Neural cell (in vitro differentiated cells): ENCODE results near the gene PLEKHG7. TPM values are rescaled to one million over a fixed set of nuclear protein-coding genes. Genes with fewer than 3 reads are reported as not detected.
"Not testable (repeated sequence)": the region's sequence is repeated elsewhere in the genome, so short reads cannot be mapped to it uniquely, and the experiment has no call there.

ENCODE experiments used
- H2AFZ ChIP-seq: fragments of 200-600, 300-800 bp; sonication (generic), shearing (Covaris generic); 2 replicates; pipeline ENCODE4 v1.6.0; 2014; ENCODE audit warnings: low read depth, mild to moderate bottlenecking, antibody characterized with exemption, low read length, moderate library complexity
- H3F3A ChIP-seq: fragments of 200-600 bp; shearing (Covaris generic); 2 replicates; pipeline ENCODE4 v1.6.1; 2016; ENCODE audit warnings: mild to moderate bottlenecking, moderate library complexity, mixed read lengths, antibody characterized with exemption, low read length; ENCODE audit not compliant: insufficient read depth, poor library complexity, severe bottlenecking
- H3K27ac ChIP-seq: fragments of 200-600, 300-800 bp; sonication (generic), shearing (Covaris generic); 2 replicates; pipeline ENCODE4 v1.5.1; 2014; ENCODE audit warnings: mild to moderate bottlenecking, low read length, moderate library complexity
- H3K27me3 ChIP-seq: fragments of 300-800, 200-600 bp; sonication (generic), shearing (Covaris generic); 2 replicates; pipeline ENCODE4 v1.6.0; 2014; ENCODE audit warnings: mild to moderate bottlenecking, low read depth, low read length, moderate library complexity; ENCODE audit not compliant: insufficient read depth
- H3K36me3 ChIP-seq: fragments of 300-800, 200-600 bp; sonication (generic), shearing (Covaris generic); 2 replicates; pipeline ENCODE4 v1.5.1; 2014; ENCODE audit warnings: mild to moderate bottlenecking, antibody characterized with exemption, low read length, moderate library complexity; ENCODE audit not compliant: insufficient read depth
- H3K4me2 ChIP-seq: fragments of 300-800, 200-600 bp; sonication (generic), shearing (Covaris generic); 2 replicates; pipeline ENCODE4 v1.6.0; 2014; ENCODE audit warnings: mild to moderate bottlenecking, low read length
- H3K4me3 ChIP-seq: fragments of 300-800, 200-600 bp; sonication (generic), shearing (Covaris generic); 2 replicates; pipeline ENCODE4 v1.5.1; 2014; ENCODE audit warnings: mild to moderate bottlenecking, low read length, moderate library complexity
- H3K79me2 ChIP-seq: fragments of 200-600 bp; shearing (Covaris generic); replicated peaks from 2 replicates; pipeline ENCODE4 v1.6.0; 2014; ENCODE audit warnings: mild to moderate bottlenecking, low read length, moderate library complexity; ENCODE audit not compliant: insufficient read depth
- H3K9ac ChIP-seq: fragments of 300-800, 200-600 bp; sonication (generic), shearing (Covaris generic); 2 replicates; pipeline ENCODE4 v1.6.1; 2016; ENCODE audit warnings: mild to moderate bottlenecking, low read length, mixed read lengths
- H3K9me2 ChIP-seq: fragments of 200-600 bp; shearing (Covaris generic); 2 replicates; pipeline ENCODE4 v1.6.1; 2016; ENCODE audit warnings: mild to moderate bottlenecking, low read length, mixed read lengths; ENCODE audit not compliant: insufficient read depth
- H3K9me3 ChIP-seq: fragments of 200-600, 300-800 bp; sonication (generic), shearing (Covaris generic); 2 replicates; pipeline ENCODE4 v1.6.1; 2016; ENCODE audit warnings: mild to moderate bottlenecking, mixed run types, low read length, moderate library complexity, mixed read lengths
- H4K20me1 ChIP-seq: fragments of 200-600 bp; shearing (Covaris generic); 2 replicates; pipeline ENCODE4 v1.6.1; 2016; ENCODE audit warnings: mild to moderate bottlenecking, mixed run types; ENCODE audit not compliant: insufficient read depth
- CTCF ChIP-seq: fragments of 450-650 bp; IDR thresholded peaks from 2 replicates; pipeline ENCODE4 v1.5.1; 2014; ENCODE audit warnings: antibody characterized with exemption, mild to moderate bottlenecking, moderate library complexity; ENCODE audit not compliant: poor library complexity, severe bottlenecking
- EP300 ChIP-seq: fragments of 450-650 bp; conservative IDR thresholded peaks from 2 replicates; pipeline ENCODE4 v1.6.1; 2014; ENCODE audit warnings: antibody characterized with exemption, mild to moderate bottlenecking, moderate library complexity; ENCODE audit not compliant: poor library complexity, severe bottlenecking
- EZH2 ChIP-seq: fragments of 200-600, 300-800 bp; shearing (Covaris generic), sonication (generic); IDR thresholded peaks from 2 replicates; pipeline ENCODE4 v1.6.1; 2014; ENCODE audit warnings: antibody characterized with exemption, low read length, borderline replicate concordance, mild to moderate bottlenecking; ENCODE audit not compliant: insufficient read depth, poor library complexity, severe bottlenecking
- MXI1 ChIP-seq: fragments of 450-650 bp; conservative IDR thresholded peaks from 2 replicates; pipeline ENCODE4 v1.6.1; 2014; ENCODE audit warnings: antibody characterized with exemption, mild to moderate bottlenecking; ENCODE audit not compliant: poor library complexity, severe bottlenecking
- POLR2AphosphoS5 ChIP-seq: IDR thresholded peaks from 2 replicates; pipeline ENCODE4 v1.6.1; 2012
- RAD21 ChIP-seq: fragments of 450-650 bp; conservative IDR thresholded peaks from 2 replicates; pipeline ENCODE4 v1.6.1; 2014; ENCODE audit warnings: antibody characterized with exemption, mild to moderate bottlenecking, moderate library complexity
- SMC3 ChIP-seq: fragments of 450-650 bp; conservative IDR thresholded peaks from 2 replicates; pipeline ENCODE4 v1.6.1; 2014; ENCODE audit warnings: antibody characterized with exemption, mild to moderate bottlenecking, moderate library complexity; ENCODE audit not compliant: poor library complexity
- TAF1 ChIP-seq: IDR thresholded peaks from 2 replicates; pipeline ENCODE4 v1.6.1; 2012; ENCODE audit warnings: low read depth
- polyA plus RNA-seq: library from polyadenylated mRNA; depleted of rRNA; stranded (reverse); fragments of >200 nt; gene quantifications from 2 replicates; pipeline ENCODE4 v1.2.3, GENCODE V29; 2014
- TF ChIP-seq, protein P1 (sequence below): IDR thresholded peaks from 2 replicates; pipeline ENCODE4 v1.6.1; 2012; ENCODE audit warnings: borderline replicate concordance

PLEKHG7 gene
- polyA plus RNA-seq, 1 donor from 2014 or later = not detected

DNA sequence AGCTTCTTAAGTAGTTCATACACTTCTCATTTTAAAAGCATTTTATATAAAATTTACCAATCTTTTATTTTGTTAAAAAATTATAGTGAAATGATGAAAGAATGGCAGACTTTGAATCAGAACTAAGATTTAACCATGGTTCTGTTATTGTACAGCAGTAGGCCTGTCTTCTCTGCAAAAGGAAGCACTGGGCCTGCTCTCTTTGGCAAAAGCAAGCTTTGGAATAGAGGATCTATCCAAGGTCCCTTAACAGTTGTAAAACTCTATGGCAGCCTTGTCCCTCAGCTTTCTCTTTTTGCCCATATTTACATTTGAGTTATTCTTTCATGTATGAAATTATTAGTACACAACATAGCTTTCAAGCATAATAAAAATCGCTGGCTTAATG is 82.8 kb downstream of the PLEKHG7 start:
- no peaks in the 10 kb centered on the region for H3K79me2 ChIP-seq
- H3K27me3 ChIP-seq = no peaks in the 10 kb centered on the region
- H3K4me2 ChIP-seq = no peak overlapping the region
- no peak overlapping the region for H3K9ac ChIP-seq
- H3F3A ChIP-seq = no peaks in the 10 kb centered on the region
- no peak overlapping the region for H2AFZ ChIP-seq
- H4K20me1 ChIP-seq = no peaks in the 10 kb centered on the region
- TF ChIP-seq EZH2 (no peak), RAD21 (no peak), POLR2AphosphoS5 (no peak), EP300 (no peak), TAF1 (no peak), MXI1 (no peak), SMC3 (no peak), CTCF (no peak)
- TF ChIP-seq, protein P1, sequence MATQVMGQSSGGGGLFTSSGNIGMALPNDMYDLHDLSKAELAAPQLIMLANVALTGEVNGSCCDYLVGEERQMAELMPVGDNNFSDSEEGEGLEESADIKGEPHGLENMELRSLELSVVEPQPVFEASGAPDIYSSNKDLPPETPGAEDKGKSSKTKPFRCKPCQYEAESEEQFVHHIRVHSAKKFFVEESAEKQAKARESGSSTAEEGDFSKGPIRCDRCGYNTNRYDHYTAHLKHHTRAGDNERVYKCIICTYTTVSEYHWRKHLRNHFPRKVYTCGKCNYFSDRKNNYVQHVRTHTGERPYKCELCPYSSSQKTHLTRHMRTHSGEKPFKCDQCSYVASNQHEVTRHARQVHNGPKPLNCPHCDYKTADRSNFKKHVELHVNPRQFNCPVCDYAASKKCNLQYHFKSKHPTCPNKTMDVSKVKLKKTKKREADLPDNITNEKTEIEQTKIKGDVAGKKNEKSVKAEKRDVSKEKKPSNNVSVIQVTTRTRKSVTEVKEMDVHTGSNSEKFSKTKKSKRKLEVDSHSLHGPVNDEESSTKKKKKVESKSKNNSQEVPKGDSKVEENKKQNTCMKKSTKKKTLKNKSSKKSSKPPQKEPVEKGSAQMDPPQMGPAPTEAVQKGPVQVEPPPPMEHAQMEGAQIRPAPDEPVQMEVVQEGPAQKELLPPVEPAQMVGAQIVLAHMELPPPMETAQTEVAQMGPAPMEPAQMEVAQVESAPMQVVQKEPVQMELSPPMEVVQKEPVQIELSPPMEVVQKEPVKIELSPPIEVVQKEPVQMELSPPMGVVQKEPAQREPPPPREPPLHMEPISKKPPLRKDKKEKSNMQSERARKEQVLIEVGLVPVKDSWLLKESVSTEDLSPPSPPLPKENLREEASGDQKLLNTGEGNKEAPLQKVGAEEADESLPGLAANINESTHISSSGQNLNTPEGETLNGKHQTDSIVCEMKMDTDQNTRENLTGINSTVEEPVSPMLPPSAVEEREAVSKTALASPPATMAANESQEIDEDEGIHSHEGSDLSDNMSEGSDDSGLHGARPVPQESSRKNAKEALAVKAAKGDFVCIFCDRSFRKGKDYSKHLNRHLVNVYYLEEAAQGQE = no peak
- H3K27ac ChIP-seq = no peak overlapping the region
- H3K9me2 ChIP-seq = no peaks in the 10 kb centered on the region
- H3K4me3 ChIP-seq = no peak overlapping the region
- H3K9me3 ChIP-seq = no peaks in the 10 kb centered on the region
- no peaks in the 10 kb centered on the region for H3K36me3 ChIP-seq

- H3K9me3 ChIP-seq = no peaks in the 10 kb centered on the region
- H3K36me3 ChIP-seq = no peaks in the 10 kb centered on the region
- H3K4me3 ChIP-seq = no peak overlapping the region
- no peaks in the 10 kb centered on the region for H3F3A ChIP-seq
- no peaks in the 10 kb centered on the region for H3K79me2 ChIP-seq
- TF ChIP-seq SMC3 = no peak
- TF ChIP-seq RAD21 = no peak
- no peak for TF ChIP-seq MXI1
- TF ChIP-seq EZH2 = no peak
- no peak for TF ChIP-seq POLR2AphosphoS5
- TF ChIP-seq, protein P1 = no peak
- TF ChIP-seq EP300 = no peak
- TF ChIP-seq TAF1 = no peak
- no peak for TF ChIP-seq CTCF
- H3K9ac ChIP-seq = no peak overlapping the region
- no peak overlapping the region for H3K4me2 ChIP-seq
- H3K9me2 ChIP-seq = no peaks in the 10 kb centered on the region
- H3K27me3 ChIP-seq = no peaks in the 10 kb centered on the region
- H3K27ac ChIP-seq = no peak overlapping the region
- no peak overlapping the region for H2AFZ ChIP-seq
- H4K20me1 ChIP-seq = no peaks in the 10 kb centered on the region
Measured at GRCh38 chr12:92786045-92786444, 83.3 kb downstream of the PLEKHG7 start.

DNA sequence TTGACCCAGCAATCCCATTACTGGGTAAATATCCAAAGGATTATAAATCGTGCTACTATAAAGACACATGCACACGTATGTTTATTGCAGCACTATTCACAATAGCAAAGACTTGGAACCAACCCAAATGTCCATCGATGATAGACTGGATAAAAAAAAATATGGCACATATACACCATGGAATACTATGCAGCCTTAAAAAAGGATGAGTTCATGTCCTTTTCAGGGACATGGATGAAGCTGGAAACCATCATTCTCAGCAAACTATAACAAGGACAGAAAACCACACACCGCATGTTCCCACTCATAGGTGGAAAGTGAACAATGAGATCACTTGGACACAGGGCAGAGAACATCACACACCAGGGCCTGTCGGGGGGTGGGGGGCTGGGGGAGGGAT is 91.6 kb downstream of the PLEKHG7 start:
- not testable (repeated sequence) for H4K20me1 ChIP-seq, H3K9me2 ChIP-seq, H3K4me3 ChIP-seq, H3K27ac ChIP-seq, H3K79me2 ChIP-seq, H2AFZ ChIP-seq, H3K36me3 ChIP-seq, H3K27me3 ChIP-seq, H3K9me3 ChIP-seq, H3K4me2 ChIP-seq, H3K9ac ChIP-seq, H3F3A ChIP-seq
